NT2/D1 (cell line): ENCODE measurements around the gene MARCHF9.

Experiments used
- DNase-seq: peaks from one replicate; pipeline ENCODE4 v3.0.0-alpha.2; 2011; ENCODE audit warnings: low read depth, low spot score
- H3K27me3 ChIP-seq: 2 replicates; pipeline ENCODE4 v1.6.0; 2011; ENCODE audit warnings: mild to moderate bottlenecking; ENCODE audit not compliant: insufficient read length, insufficient read depth
- H3K36me3 ChIP-seq: 2 replicates; pipeline ENCODE4 v1.6.1; 2011; ENCODE audit warnings: mild to moderate bottlenecking, low read length, mixed read lengths; ENCODE audit not compliant: insufficient read depth, insufficient read length
- H3K4me1 ChIP-seq: 2 replicates; pipeline ENCODE4 v1.5.1; 2011; ENCODE audit not compliant: insufficient read depth, insufficient read length
- H3K4me3 ChIP-seq: 2 replicates; pipeline ENCODE4 v1.5.1; 2011; ENCODE audit warnings: low read depth; ENCODE audit not compliant: insufficient read length
- H3K9ac ChIP-seq: 2 replicates; pipeline ENCODE4 v1.6.0; 2011; ENCODE audit warnings: low read depth; ENCODE audit not compliant: insufficient read length
- H3K9me3 ChIP-seq: 2 replicates; pipeline ENCODE4 v1.5.1; 2011; ENCODE audit warnings: mild to moderate bottlenecking, low read length; ENCODE audit not compliant: insufficient read depth
- SUZ12 ChIP-seq: IDR thresholded peaks from 2 replicates; pipeline ENCODE4 v1.6.1; 2011; ENCODE audit not compliant: insufficient read length, insufficient read depth; ENCODE audit errors: extremely low read depth
- YY1 ChIP-seq: IDR thresholded peaks from 2 replicates; pipeline ENCODE4 v1.6.1; 2011; ENCODE audit not compliant: insufficient read length, insufficient read depth
- ZNF274 ChIP-seq: IDR thresholded peaks from 2 replicates; pipeline ENCODE4 v1.6.1; 2011; ENCODE audit warnings: mild to moderate bottlenecking, low read depth, low read length

Gene MARCHF9

DNA sequence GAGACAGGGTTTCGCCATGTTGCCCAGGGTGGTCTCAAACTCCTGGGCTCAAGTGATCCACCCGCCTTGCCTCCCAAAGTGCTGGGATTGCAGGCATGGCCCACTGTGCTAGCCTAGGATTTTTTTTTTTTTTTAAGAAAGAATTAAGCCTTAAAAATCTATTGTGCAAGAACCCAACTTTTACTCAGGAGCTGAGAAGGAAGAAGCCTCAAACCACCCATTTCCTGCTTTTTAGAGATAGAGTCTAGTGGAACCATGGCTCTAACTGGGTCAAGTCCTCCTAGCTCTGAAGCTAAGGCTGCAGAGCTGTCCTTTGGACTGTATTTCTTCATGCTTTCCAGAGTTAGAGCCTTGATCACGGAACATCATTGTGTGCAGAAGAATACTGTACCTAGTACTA, 26.3 kb downstream of the MARCHF9 start:
- no peak for TF ChIP-seq ZNF274
- no peak for TF ChIP-seq YY1
- TF ChIP-seq SUZ12: no peak
- Histone ChIP-seq H3K4me3 (no peak overlapping the region), H3K9ac (no peak overlapping the region), H3K27me3 (no peaks in the 10 kb centered on the region), H3K9me3 (no peaks in the 10 kb centered on the region), H3K36me3 (peaks cover 33% of the 10 kb centered on the region), H3K4me1 (no peaks in the 10 kb centered on the region)
- DNase-seq: no peak

DNA sequence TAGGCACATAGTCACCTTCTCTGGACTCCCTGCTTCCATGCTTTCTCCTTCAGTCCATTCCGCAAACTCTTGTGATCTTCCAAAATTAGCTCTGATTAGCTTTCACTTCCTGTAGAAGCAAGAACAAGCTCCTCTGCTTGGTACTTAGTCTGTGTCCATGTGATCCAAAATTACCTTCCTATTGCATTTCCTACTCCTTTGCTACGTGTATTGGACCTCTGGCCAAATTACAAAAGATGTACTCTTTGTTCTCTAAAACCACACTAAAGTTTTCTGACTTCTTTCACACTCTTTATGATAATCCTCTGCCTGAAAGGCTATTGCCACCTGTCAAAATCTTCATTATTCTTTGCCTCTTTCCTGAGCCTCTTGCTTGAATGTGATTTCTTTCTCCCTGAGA, 26.9 kb downstream of the MARCHF9 start:
- TF ChIP-seq SUZ12 (no peak), YY1 (no peak), ZNF274 (no peak)
- H3K4me3 ChIP-seq: no peak overlapping the region

DNA sequence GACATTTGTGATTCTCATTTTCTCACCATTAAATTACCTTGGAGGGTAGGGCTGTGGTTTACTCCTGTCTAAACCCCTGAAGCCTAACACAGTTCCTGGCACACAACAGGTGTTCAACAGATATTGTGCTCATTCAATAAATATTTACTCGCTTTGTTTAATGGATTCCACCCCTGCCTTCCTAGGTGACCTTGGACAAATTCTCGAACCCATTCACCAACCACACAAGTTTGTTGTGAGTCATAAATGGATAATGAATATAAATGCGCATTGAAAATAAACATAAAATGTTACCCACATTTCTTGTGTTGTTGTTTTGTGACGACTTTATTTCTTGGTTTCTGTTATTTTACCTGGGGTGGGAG, 27.3 kb downstream of the MARCHF9 start:
- H3K9me3 ChIP-seq: no peaks in the 10 kb centered on the region
- no peaks in the 10 kb centered on the region for H3K4me1 ChIP-seq
- H3K9ac ChIP-seq: no peak overlapping the region
- TF ChIP-seq SUZ12 (no peak), ZNF274 (no peak), YY1 (no peak)
- no peaks in the 10 kb centered on the region for H3K27me3 ChIP-seq
- peaks cover 40% of the 10 kb centered on the region for H3K36me3 ChIP-seq
- no peak for DNase-seq
- peak overlapping the region; percentile 100 for H3K4me3 ChIP-seq

More for the DNA sequence above, 26.9 kb downstream of the MARCHF9 start:
- Histone ChIP-seq H3K4me1 (no peaks in the 10 kb centered on the region), H3K9me3 (no peaks in the 10 kb centered on the region), H3K36me3 (peaks cover 38% of the 10 kb centered on the region), H3K27me3 (no peaks in the 10 kb centered on the region), H3K9ac (no peak overlapping the region)
- DNase-seq: no peak

DNA sequence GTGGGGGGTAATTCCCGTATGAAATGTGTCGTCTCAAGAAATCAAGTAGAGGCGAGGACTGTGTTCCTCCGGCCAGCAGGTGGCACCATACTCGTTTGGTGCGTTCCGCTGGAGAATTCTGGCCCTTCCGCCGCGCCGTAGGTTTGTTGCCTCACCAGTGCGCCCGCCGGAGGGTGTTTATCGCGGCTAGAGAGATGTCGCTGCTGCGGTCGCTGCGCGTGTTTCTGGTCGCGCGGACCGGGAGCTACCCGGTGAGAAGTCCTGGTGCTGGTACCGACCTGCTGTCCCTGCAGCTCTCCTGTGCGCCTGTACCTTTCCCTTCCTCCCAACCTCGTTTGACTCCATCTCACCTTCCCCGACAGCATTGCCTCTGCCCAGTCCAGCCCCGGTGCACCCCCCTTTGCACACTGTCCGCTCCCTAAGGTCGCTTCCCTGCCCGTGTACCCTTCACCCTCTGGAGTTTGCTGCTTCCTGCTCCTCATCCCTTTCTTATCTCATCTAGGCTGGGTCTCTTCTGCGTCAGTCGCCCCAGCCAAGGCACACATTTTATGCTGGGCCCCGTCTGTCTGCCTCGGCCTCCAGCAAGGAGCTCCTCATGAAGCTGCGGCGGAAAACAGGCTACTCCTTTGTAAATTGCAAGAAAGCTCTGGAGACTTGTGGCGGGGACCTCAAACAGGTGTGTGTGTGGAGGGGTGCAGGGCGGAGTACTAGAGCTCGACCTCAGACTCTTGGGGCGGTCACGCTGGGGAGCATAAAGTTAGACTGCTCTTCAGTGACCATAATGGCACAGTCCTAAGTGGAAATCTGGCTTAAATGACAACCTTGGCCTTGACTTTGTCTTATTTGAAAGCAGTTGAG, 27.9 kb downstream of the MARCHF9 start, which contains the start of gene TSFM:
Gene TSFM, plus strand, starts transcription at position 180 of the 858 bp plus-strand sequence. Its CDS starts 15 bp downstream, at position 195.
- no peaks in the 10 kb centered on the region for H3K27me3 ChIP-seq
- peaks cover 46% of the 10 kb centered on the region for H3K36me3 ChIP-seq
- H3K9me3 ChIP-seq: no peaks in the 10 kb centered on the region
- TF ChIP-seq SUZ12: no peak
- no peak for TF ChIP-seq ZNF274
- TF ChIP-seq YY1: no peak
- peak; percentile 92 for DNase-seq
- H3K9ac ChIP-seq: peak within 1 kb of the TSS; percentile 98
- H3K4me3 ChIP-seq: peak within 1 kb of the TSS; percentile 100
- H3K4me1 ChIP-seq: no peaks in the 10 kb centered on the region

DNA sequence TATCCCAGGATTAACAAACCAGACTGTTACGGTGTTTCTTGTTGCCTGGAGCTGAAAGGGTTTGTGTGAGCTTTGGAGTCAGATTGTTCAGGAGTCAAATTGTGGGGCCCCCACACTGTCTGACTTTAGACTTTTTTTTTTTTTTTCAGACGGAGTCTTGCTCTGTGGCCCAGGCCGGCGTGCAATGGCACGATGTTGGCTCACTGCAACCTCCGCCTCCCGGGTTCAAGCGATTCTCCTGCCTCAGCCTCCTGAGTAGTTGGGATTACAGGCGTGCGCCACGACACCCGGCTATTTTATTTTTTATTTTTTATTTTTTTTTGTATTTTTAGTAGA, 28.5 kb downstream of the MARCHF9 start:
- no peaks in the 10 kb centered on the region for H3K9me3 ChIP-seq
- no peaks in the 10 kb centered on the region for H3K27me3 ChIP-seq
- H3K4me1 ChIP-seq: no peaks in the 10 kb centered on the region
- H3K9ac ChIP-seq: peak overlapping the region; percentile 98
- H3K36me3 ChIP-seq: peaks cover 52% of the 10 kb centered on the region
- no peak for TF ChIP-seq SUZ12
- TF ChIP-seq ZNF274: no peak
- no peak for TF ChIP-seq YY1
- DNase-seq: no peak
- peak overlapping the region; percentile 100 for H3K4me3 ChIP-seq

DNA sequence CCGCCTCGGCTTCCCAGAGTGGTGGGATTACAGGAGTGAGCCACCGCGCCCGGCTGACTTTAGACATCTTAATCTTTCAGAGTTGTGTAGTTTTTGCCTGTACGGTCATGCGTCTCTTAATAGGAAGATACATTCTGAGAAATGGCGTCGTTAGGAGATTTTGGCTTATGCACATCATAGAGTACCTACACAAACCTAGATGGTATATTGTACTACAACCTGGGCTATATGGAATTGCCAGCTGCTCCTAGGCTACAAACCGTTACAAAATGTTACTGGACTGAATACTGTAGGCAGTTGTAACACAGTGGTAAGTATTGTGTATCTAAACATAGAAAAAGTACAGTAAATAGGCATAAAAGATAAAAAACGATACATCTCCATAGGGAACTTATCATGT, 29.0 kb downstream of the MARCHF9 start:
- TF ChIP-seq SUZ12 (no peak), YY1 (no peak), ZNF274 (no peak)
- Histone ChIP-seq H3K4me1 (no peaks in the 10 kb centered on the region), H3K9me3 (no peaks in the 10 kb centered on the region), H3K27me3 (no peaks in the 10 kb centered on the region), H3K36me3 (peaks cover 56% of the 10 kb centered on the region), H3K4me3 (no peak overlapping the region), H3K9ac (no peak overlapping the region)
- DNase-seq: no peak

DNA sequence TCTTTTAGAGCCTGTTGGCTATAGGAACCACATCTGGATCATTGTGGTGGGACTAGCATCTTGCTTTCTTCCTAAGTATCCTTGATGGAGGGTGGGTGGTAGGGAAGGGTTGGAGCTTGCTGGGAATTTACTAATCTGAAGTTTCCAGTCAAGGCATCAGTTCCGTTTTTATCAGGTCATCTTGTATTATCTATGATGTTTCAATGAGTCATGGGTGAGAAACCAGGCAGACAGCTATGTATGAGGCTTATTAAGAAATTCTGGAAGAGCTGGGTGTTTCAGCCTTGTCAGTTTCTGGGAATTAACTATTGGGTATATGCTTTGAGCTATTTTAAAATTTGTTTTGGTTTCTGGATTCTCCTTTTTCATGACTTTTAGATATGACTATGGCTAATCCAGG, 39.0 kb downstream of the MARCHF9 start:
- H3K9me3 ChIP-seq: no peaks in the 10 kb centered on the region
- H3K4me1 ChIP-seq: no peaks in the 10 kb centered on the region
- no peaks in the 10 kb centered on the region for H3K27me3 ChIP-seq
- H3K36me3 ChIP-seq: peaks cover 79% of the 10 kb centered on the region
- TF ChIP-seq YY1 (no peak), SUZ12 (no peak), ZNF274 (no peak)
- no peak for DNase-seq
- H3K4me3 ChIP-seq: no peak overlapping the region
- H3K9ac ChIP-seq: no peak overlapping the region
